ENCODE results near the gene GATAD2A. TPM values are rescaled to one million over a fixed set of nuclear protein-coding genes. Genes with fewer than 3 reads are reported as not detected.
"Not testable (repeated sequence)": the region's sequence is repeated elsewhere in the genome, so short reads cannot be mapped to it uniquely, and the experiment has no call there.

Gene GATAD2A
- total RNA-seq, 2 donors from 2014 or later, result 41.7 to 138 TPM

DNA sequence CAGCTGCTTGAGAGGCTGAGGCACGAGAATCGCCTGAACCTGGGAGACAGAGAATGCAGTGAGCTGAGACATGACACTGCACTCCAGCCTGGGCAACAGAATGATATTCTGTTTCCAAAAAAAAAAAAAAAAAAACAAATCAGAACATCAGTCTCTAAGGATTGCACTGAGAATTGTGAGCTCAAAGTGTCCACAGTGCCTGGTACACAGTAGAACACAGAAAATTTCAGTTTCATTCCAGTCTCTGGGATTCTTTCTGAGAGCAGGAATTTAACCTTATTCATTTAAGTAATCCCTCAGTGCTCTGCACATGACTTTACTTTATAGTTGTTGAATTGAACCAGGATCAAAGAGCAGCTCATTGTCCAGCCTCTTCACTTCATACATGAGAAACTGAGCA, 25.9 kb upstream of the GATAD2A start:
- Histone ChIP-seq H3K27me3 (replicated peaks; ENCODE audit: insufficient read depth) (no peaks in the 10 kb centered on the region), H3K4me1 (replicated peaks) (peaks cover 13% of the 10 kb centered on the region), H3K4me3 (no peak overlapping the region), H3K36me3 (no peaks in the 10 kb centered on the region), H3K27ac (no peak overlapping the region), H3K9me3 (no peaks in the 10 kb centered on the region)
- TF ChIP-seq POLR2A (IDR thresholded peaks at IDR 0.05) (no peak), POLR2AphosphoS5 (IDR thresholded peaks at IDR 0.05) (no peak)
- TF ChIP-seq, protein P1, sequence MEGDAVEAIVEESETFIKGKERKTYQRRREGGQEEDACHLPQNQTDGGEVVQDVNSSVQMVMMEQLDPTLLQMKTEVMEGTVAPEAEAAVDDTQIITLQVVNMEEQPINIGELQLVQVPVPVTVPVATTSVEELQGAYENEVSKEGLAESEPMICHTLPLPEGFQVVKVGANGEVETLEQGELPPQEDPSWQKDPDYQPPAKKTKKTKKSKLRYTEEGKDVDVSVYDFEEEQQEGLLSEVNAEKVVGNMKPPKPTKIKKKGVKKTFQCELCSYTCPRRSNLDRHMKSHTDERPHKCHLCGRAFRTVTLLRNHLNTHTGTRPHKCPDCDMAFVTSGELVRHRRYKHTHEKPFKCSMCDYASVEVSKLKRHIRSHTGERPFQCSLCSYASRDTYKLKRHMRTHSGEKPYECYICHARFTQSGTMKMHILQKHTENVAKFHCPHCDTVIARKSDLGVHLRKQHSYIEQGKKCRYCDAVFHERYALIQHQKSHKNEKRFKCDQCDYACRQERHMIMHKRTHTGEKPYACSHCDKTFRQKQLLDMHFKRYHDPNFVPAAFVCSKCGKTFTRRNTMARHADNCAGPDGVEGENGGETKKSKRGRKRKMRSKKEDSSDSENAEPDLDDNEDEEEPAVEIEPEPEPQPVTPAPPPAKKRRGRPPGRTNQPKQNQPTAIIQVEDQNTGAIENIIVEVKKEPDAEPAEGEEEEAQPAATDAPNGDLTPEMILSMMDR (IDR thresholded peaks at IDR 0.05), result no peak
- intact Hi-C loops (cut with DNase I), result no loop called here
- WGBS, result 63% methylated on average over 2 of the region's 2 CpGs
- DNase-seq (ENCODE audit: low spot score), result no peak

DNA sequence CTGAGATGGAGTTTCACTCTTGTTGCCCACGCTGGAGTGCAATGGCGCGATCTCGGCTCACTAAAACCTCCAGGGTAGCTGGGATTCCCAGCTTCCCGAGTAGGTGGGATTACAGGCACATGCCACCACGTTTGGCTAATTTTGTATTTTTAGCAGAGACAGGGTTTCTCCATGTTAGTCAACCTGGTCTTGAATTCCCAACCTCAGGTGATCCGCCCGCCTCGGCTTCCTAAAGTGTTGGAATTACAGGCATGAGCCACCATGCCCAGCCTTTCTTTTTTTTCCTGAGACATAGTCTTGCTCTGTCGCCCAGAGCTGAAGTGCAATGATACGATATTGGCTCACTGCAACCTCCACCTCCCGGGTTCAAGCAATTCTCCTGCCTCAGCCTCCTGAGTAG, 25.2 kb upstream of the GATAD2A start:
- H3K4me1 ChIP-seq (replicated peaks), result peaks cover 13% of the 10 kb centered on the region
- H3K36me3 ChIP-seq, result not testable (repeated sequence)

DNA sequence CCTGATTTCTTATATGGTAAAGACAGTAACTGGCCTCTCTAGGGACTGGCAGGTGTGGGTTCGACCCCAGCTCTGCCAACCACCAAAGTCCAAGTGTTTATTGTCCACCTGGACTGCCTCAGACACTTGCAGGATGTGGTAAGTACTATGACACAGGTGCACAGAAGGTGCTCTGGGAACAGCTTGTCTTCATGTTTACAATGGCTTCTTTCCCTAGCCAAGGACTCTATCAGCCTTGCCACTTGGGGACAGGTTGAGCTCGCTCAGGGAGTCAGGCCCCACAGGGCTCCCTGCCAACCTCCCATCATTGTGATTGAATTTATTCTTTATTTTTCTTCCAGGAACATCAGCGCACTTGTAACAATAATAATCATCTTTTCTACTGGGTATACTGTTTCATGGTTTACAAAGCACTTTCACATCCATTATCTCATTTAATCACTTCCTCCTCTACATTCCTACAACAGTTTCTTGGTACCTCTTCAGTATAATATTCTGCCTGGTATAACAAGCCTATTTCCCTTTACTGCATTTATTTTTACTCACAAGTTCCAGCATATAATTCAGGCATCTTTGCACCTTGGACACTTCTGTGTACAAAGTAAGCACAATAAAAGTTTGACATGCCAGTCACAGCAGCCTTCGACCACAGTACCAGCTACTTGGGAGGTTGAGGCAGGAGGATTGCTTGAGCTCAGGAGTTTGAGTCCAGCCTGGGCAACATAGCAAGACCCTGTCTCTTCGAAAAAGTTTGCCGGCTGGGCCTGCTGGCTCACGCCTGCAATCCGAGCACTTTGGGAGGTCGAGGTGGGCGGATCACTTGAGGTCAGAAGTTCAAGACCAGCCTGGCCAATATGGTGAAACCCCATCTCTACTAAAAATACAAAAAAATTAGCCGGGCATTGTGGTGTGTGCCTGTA, 24.2 kb upstream of the GATAD2A start:
- H3K4me1 ChIP-seq (replicated peaks), result peaks cover 13% of the 10 kb centered on the region
- intact Hi-C loops (cut with DNase I), result no loop called here
- H3K27ac ChIP-seq, result peak overlapping the region; percentile 21 to 49

More for the DNA sequence above, 25.2 kb upstream of the GATAD2A start:
- intact Hi-C loops (cut with DNase I); H3K9me3 ChIP-seq; DNase-seq (ENCODE audit: low spot score); H3K27me3 ChIP-seq (replicated peaks; ENCODE audit: insufficient read depth); H3K4me3 ChIP-seq: not testable (repeated sequence)
- peak overlapping the region; percentile 21 to 49 for H3K27ac ChIP-seq
- 91% methylated on average over 12 of the region's 12 CpGs for WGBS

DNA sequence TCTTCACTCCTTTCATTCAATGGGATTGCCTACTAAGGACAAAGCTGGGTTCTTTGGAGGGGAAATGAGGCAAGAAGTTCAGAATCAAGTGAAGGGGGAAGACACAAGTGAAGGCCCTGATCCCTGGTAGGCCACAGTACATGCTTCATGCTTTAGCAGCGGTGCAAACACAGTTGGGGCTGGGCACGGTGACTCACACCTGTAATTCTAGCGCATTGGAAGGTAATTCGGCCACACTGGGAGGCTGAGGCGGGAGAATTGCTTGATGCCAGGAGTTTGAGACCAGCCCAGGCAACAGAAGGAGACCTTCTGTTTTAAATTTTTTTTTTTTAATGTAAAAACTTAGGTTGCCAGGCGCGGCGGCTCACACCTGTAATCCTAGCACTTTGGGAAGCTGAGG, 23.4 kb upstream of the GATAD2A start:
- Histone ChIP-seq H3K4me3 (no peak overlapping the region), H3K36me3 (no peaks in the 10 kb centered on the region), H3K9me3 (no peaks in the 10 kb centered on the region), H3K27ac (no peak overlapping the region), H3K27me3 (replicated peaks; ENCODE audit: insufficient read depth) (no peaks in the 10 kb centered on the region), H3K4me1 (replicated peaks) (peaks cover 15% of the 10 kb centered on the region)
- TF ChIP-seq POLR2AphosphoS5 (IDR thresholded peaks at IDR 0.05), result no peak
- TF ChIP-seq, protein P1 (IDR thresholded peaks at IDR 0.05), result no peak
- 96% methylated on average over 8 of the region's 8 CpGs for WGBS
- no peak for DNase-seq (ENCODE audit: low spot score)
- intact Hi-C loops (cut with DNase I), result no loop called here

More for the DNA sequence above, 24.2 kb upstream of the GATAD2A start:
- Histone ChIP-seq H3K36me3 (no peaks in the 10 kb centered on the region), H3K4me3 (no peak overlapping the region), H3K27me3 (replicated peaks; ENCODE audit: insufficient read depth) (no peaks in the 10 kb centered on the region), H3K9me3 (no peaks in the 10 kb centered on the region)
- TF ChIP-seq POLR2AphosphoS5 (IDR thresholded peaks at IDR 0.05) (peak; percentile 90), POLR2A (IDR thresholded peaks at IDR 0.05) (no peak)
- TF ChIP-seq, protein P1 (IDR thresholded peaks at IDR 0.05), result peak in 1 of 4 experiments; percentile 6
- DNase-seq (ENCODE audit: low spot score), result peak; percentile 81
- 56% methylated on average over 11 of the region's 11 CpGs for WGBS

DNA sequence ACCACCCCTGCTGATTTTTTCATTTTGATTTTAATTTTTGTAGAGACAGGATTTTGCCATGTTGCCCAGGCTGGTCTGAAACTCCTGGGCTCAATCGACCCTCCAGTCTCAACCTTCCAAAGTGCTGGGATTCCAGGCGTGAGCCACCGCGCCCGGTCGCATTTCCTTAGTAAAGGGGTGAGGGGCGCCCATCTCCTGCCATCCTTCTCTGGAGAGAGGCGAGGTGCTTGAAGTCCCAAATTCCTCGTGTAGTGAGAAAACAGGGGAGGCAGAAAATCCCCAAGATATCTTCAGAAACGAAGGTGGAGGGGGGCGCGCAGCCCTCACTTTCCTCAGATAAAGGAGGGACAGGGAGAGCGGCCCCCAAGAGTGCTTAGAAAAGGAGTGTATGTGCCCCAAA, 21.0 kb upstream of the GATAD2A start:
- intact Hi-C loops (cut with DNase I), result no loop called here
- no peaks in the 10 kb centered on the region for H3K27me3 ChIP-seq (replicated peaks; ENCODE audit: insufficient read depth)
- no peak for DNase-seq (ENCODE audit: low spot score)
- WGBS, result 76% methylated on average over 13 of the region's 13 CpGs
- no peaks in the 10 kb centered on the region for H3K9me3 ChIP-seq
- peak overlapping the region in 1 of 2 donors; percentile 82 for H3K4me3 ChIP-seq
- TF ChIP-seq POLR2A (IDR thresholded peaks at IDR 0.05), result no peak
- no peak for TF ChIP-seq POLR2AphosphoS5 (IDR thresholded peaks at IDR 0.05)
- TF ChIP-seq, protein P1 (IDR thresholded peaks at IDR 0.05), result no peak
- peaks cover 10% of the 10 kb centered on the region for H3K4me1 ChIP-seq (replicated peaks)
- H3K27ac ChIP-seq, result no peak overlapping the region
- no peaks in the 10 kb centered on the region for H3K36me3 ChIP-seq

All from prostate gland (tissue), 2 donors.